Smooth muscle cell (in vitro differentiated cells): ENCODE measurements around the gene SNX9. TPM values are rescaled to one million over a fixed set of nuclear protein-coding genes. Genes with fewer than 3 reads are reported as not detected.

Source experiments
- DNase-seq: peaks from one replicate; lab custom pipeline; 2025; ENCODE audit not compliant: unreplicated experiment; lab: John Stamatoyannopoulos, UW
- H2AFZ ChIP-seq: fragments of 200-600 bp; sonication (generic); 2 replicates; pipeline ENCODE4 v1.6.0; 2016; ENCODE audit warnings: antibody characterized with exemption, low read depth, mild to moderate bottlenecking
- H3F3A ChIP-seq: fragments of 200-600 bp; sonication (generic); 2 replicates; pipeline ENCODE4 v1.6.0; 2017; ENCODE audit warnings: antibody characterized with exemption, low read depth
- H3K27ac ChIP-seq: fragments of 200-600 bp; sonication (generic); 2 replicates; pipeline ENCODE4 v1.5.1; 2016; ENCODE audit warnings: low read depth, mild to moderate bottlenecking
- H3K27me3 ChIP-seq: fragments of 200-600 bp; sonication (generic); 2 replicates; pipeline ENCODE4 v1.6.1; 2016; ENCODE audit warnings: low read depth, mild to moderate bottlenecking
- H3K36me3 ChIP-seq: fragments of 200-600 bp; sonication (generic); 2 replicates; pipeline ENCODE4 v1.5.1; 2016; ENCODE audit warnings: low read depth
- H3K4me1 ChIP-seq: fragments of 200-600 bp; sonication (generic); 2 replicates; pipeline ENCODE4 v1.5.1; 2016; ENCODE audit warnings: low read depth
- H3K4me2 ChIP-seq: fragments of 200-600 bp; sonication (generic); 2 replicates; pipeline ENCODE4 v1.6.0; 2016; ENCODE audit warnings: mild to moderate bottlenecking
- H3K4me3 ChIP-seq: fragments of 200-600 bp; sonication (generic); 2 replicates; pipeline ENCODE4 v1.5.1; 2016; ENCODE audit warnings: mild to moderate bottlenecking
- H3K79me2 ChIP-seq: fragments of 200-600 bp; sonication (generic); 2 replicates; pipeline ENCODE4 v1.6.0; 2016; ENCODE audit warnings: low read depth, mild to moderate bottlenecking
- H3K9ac ChIP-seq: fragments of 200-600 bp; sonication (generic); 2 replicates; pipeline ENCODE4 v1.6.0; 2016; ENCODE audit warnings: low read depth
- H3K9me3 ChIP-seq: fragments of 200-600 bp; sonication (generic); replicated peaks from 2 replicates; pipeline ENCODE4 v1.5.1; 2016; ENCODE audit warnings: low read depth
- H4K20me1 ChIP-seq: fragments of 200-600 bp; sonication (generic); 2 replicates; pipeline ENCODE4 v1.6.0; 2016; ENCODE audit warnings: low read depth
- CTCF ChIP-seq: fragments of 200-600 bp; sonication (generic); IDR thresholded peaks from 2 replicates; pipeline ENCODE4 v1.5.1; 2017; ENCODE audit warnings: borderline replicate concordance, mild to moderate bottlenecking, antibody characterized with exemption; ENCODE audit not compliant: insufficient read depth, poor library complexity, severe bottlenecking
- WGBS: methylation state at CpG from one replicate; pipeline ENCODE4 v1.1.7; 2016; ENCODE audit warnings: low lambda C conversion rate; 5-methylcytosine and 5-hydroxymethylcytosine counted together
- polyA plus RNA-seq: library from polyadenylated mRNA; unstranded; fragments of >200 nt; fragmentation: Nextera tagmentation; extraction: Ambion mirVana; gene quantifications from 2 replicates; pipeline ENCODE4 v1.2.1, GENCODE V29; 2016
- total RNA-seq: library from RNA; depleted of rRNA; stranded (reverse); fragments of >200 nt; gene quantifications from 2 replicates; pipeline ENCODE4 v1.2.3, GENCODE V29; 2014

Gene SNX9
- total and polyA plus RNA-seq, 2 experiments from 2014 or later, result 28.9 to 29.0 TPM

- Histone ChIP-seq H3K9ac (no peak overlapping the region), H3K9me3 (no peaks in the 10 kb centered on the region), H3K79me2 (peaks cover 5% of the 10 kb centered on the region), H3K27me3 (no peaks in the 10 kb centered on the region), H2AFZ (no peak overlapping the region), H3K36me3 (peaks cover 8% of the 10 kb centered on the region), H3K4me1 (no peaks in the 10 kb centered on the region), H3K4me3 (no peak overlapping the region), H4K20me1 (peaks cover 42% of the 10 kb centered on the region), H3F3A (no peaks in the 10 kb centered on the region), H3K4me2 (no peak overlapping the region), H3K27ac (no peak overlapping the region)
- DNase-seq, result no peak
- no peak for TF ChIP-seq CTCF
- WGBS, result 91% methylated on average over 9 of the region's 9 CpGs
These were observed 68.7 kb downstream of the SNX9 start for GRCh38 chr6:157891544-157892362.

GRCh38 chr6:157892363-157892877, 69.4 kb downstream of the SNX9 start:
- Histone ChIP-seq H3K4me2 (no peak overlapping the region), H4K20me1 (peaks cover 36% of the 10 kb centered on the region), H3K9ac (no peak overlapping the region), H3K4me1 (no peaks in the 10 kb centered on the region), H3F3A (no peaks in the 10 kb centered on the region), H3K4me3 (no peak overlapping the region), H3K27me3 (no peaks in the 10 kb centered on the region), H2AFZ (no peak overlapping the region), H3K27ac (no peak overlapping the region), H3K36me3 (peaks cover 8% of the 10 kb centered on the region), H3K9me3 (no peaks in the 10 kb centered on the region), H3K79me2 (peaks cover 5% of the 10 kb centered on the region)
- WGBS, result 80% methylated on average over 5 of the region's 5 CpGs
- TF ChIP-seq CTCF, result no peak
- no peak for DNase-seq

GRCh38 chr6:157893238-157893637, 70.2 kb downstream of the SNX9 start:
- H3K27me3 ChIP-seq, result no peaks in the 10 kb centered on the region
- 92% methylated on average over 4 of the region's 4 CpGs for WGBS
- H3F3A ChIP-seq, result no peaks in the 10 kb centered on the region
- H3K4me2 ChIP-seq, result no peak overlapping the region
- no peak overlapping the region for H3K4me3 ChIP-seq
- H3K27ac ChIP-seq, result no peak overlapping the region
- H2AFZ ChIP-seq, result no peak overlapping the region
- peaks cover 5% of the 10 kb centered on the region for H3K79me2 ChIP-seq
- H3K9ac ChIP-seq, result no peak overlapping the region
- H3K4me1 ChIP-seq, result peaks cover 5% of the 10 kb centered on the region
- H3K9me3 ChIP-seq, result no peaks in the 10 kb centered on the region
- H4K20me1 ChIP-seq, result peaks cover 35% of the 10 kb centered on the region
- no peak for DNase-seq
- TF ChIP-seq CTCF, result no peak
- peaks cover 5% of the 10 kb centered on the region for H3K36me3 ChIP-seq

- H3K79me2 ChIP-seq, result peaks cover 5% of the 10 kb centered on the region
- WGBS, result 99% methylated on average over 3 of the region's 3 CpGs
- peaks cover 4% of the 10 kb centered on the region for H3K36me3 ChIP-seq
- H2AFZ ChIP-seq, result no peak overlapping the region
- no peak overlapping the region for H3K4me3 ChIP-seq
- H3K4me2 ChIP-seq, result no peak overlapping the region
- H3K9ac ChIP-seq, result no peak overlapping the region
- DNase-seq, result no peak
- H4K20me1 ChIP-seq, result peaks cover 35% of the 10 kb centered on the region
- peaks cover 7% of the 10 kb centered on the region for H3K4me1 ChIP-seq
- no peak overlapping the region for H3K27ac ChIP-seq
- no peaks in the 10 kb centered on the region for H3K27me3 ChIP-seq
- H3K9me3 ChIP-seq, result no peaks in the 10 kb centered on the region
- H3F3A ChIP-seq, result no peaks in the 10 kb centered on the region
- TF ChIP-seq CTCF, result no peak
These were observed 72.5 kb downstream of the SNX9 start for GRCh38 chr6:157895585-157895984.
